ENCODE data around the gene UPK3A. TPM values are rescaled to one million over a fixed set of nuclear protein-coding genes. Genes with fewer than 3 reads are reported as not detected.
A peak's percentile ranks its signal among the peaks of the same experiment; 100 is the strongest.

UPK3A gene
- total RNA-seq, 4 donors from 2014 or later: 0.79 TPM; not detected in 3

DNA sequence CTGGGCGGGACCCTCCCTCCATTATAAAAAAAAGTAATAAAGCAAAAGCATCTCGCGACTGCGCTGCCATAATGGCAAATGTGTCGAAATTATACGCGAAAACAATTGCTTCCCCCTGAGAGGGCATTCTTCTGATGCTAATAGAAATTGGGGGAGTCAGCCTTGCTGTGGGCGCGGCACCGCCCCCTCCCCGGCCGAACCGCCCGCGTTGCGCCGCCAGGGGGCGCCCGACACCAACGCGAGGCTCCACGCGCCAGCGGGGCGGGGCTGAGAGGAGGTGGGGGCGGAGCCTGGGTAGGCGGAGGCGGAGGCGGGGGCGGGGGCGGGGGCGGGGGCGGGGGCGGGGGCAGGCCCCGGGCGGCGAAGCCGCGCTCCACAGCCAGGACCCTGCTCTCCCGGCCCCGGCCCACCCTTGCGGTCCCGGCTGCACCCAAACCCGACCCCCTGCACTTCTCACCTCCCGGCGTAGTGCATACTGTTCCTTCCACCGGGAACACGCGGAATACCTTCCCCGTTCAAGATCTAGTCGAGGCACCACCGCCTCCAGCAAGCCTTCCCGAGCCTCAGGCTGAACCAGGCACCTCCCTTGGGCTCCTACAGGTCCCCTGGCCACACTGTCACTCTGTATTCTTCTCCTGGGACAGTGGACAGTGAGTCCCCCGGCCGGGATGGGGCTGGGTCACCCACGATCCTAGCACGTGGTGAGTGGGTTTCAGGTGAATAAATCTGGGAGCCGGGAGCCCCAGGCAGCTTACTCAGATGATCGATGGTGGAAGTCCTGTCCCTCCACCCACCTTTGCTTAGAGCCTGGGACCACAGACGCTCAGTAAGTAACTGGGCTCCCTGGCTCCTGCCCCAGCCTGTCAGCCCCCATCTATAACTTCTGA is 15.5 kb upstream of the UPK3A start:
- Histone ChIP-seq H3K27me3 (peaks cover 5% of the 10 kb centered on the region), H3K9me3 (no peaks in the 10 kb centered on the region), H3K4me1 (peaks cover 22 to 52% (median 33%) of the 10 kb centered on the region in 4 donors), H3K27ac (peak overlapping the region; percentile 54 to 64 (median 60)), H3K36me3 (no peaks in the 10 kb centered on the region), H3K4me3 (peak overlapping the region; percentile 32 to 74 (median 42))
- intact Hi-C loops (cut with DNase I; ENCODE audit: low total_unique reads): loop anchor here (1.0 kb wide), 1 partner anchor 166 kb away; no protein-coding TSS in a partner anchor
- DNase-seq: peak; percentile 91
- in situ Hi-C loops (cut with MboI; ENCODE audit: low pct_ligation_motif_present in 1 of 4, low pct_unique_long_range_greater_than_20kb in 1 of 4, low sequenced_read_pairs in 3 of 4): loop anchor here (5.0 to 25.0 kb wide), 7 partner anchors 56 to 293 kb away; no protein-coding TSS in a partner anchor
- TF ChIP-seq EP300 (IDR thresholded peaks at IDR 0.05; ENCODE audit: low read depth): no peak
- TF ChIP-seq, protein P1, sequence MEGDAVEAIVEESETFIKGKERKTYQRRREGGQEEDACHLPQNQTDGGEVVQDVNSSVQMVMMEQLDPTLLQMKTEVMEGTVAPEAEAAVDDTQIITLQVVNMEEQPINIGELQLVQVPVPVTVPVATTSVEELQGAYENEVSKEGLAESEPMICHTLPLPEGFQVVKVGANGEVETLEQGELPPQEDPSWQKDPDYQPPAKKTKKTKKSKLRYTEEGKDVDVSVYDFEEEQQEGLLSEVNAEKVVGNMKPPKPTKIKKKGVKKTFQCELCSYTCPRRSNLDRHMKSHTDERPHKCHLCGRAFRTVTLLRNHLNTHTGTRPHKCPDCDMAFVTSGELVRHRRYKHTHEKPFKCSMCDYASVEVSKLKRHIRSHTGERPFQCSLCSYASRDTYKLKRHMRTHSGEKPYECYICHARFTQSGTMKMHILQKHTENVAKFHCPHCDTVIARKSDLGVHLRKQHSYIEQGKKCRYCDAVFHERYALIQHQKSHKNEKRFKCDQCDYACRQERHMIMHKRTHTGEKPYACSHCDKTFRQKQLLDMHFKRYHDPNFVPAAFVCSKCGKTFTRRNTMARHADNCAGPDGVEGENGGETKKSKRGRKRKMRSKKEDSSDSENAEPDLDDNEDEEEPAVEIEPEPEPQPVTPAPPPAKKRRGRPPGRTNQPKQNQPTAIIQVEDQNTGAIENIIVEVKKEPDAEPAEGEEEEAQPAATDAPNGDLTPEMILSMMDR (IDR thresholded peaks at IDR 0.05): peak; percentile 85 to 97 (median 92)
- TF ChIP-seq POLR2A (IDR thresholded peaks at IDR 0.05): peak; percentile 48
- TF ChIP-seq POLR2AphosphoS5 (IDR thresholded peaks at IDR 0.05): peak in 2 of 3 donors; percentile 37 to 55
- 2% methylated on average over 46 of the region's 60 CpGs; no CpG with 5 or more reads in 1 of the 2 donors for WGBS, 2 donors (ENCODE audit: low coverage in 1 of 2)

DNA sequence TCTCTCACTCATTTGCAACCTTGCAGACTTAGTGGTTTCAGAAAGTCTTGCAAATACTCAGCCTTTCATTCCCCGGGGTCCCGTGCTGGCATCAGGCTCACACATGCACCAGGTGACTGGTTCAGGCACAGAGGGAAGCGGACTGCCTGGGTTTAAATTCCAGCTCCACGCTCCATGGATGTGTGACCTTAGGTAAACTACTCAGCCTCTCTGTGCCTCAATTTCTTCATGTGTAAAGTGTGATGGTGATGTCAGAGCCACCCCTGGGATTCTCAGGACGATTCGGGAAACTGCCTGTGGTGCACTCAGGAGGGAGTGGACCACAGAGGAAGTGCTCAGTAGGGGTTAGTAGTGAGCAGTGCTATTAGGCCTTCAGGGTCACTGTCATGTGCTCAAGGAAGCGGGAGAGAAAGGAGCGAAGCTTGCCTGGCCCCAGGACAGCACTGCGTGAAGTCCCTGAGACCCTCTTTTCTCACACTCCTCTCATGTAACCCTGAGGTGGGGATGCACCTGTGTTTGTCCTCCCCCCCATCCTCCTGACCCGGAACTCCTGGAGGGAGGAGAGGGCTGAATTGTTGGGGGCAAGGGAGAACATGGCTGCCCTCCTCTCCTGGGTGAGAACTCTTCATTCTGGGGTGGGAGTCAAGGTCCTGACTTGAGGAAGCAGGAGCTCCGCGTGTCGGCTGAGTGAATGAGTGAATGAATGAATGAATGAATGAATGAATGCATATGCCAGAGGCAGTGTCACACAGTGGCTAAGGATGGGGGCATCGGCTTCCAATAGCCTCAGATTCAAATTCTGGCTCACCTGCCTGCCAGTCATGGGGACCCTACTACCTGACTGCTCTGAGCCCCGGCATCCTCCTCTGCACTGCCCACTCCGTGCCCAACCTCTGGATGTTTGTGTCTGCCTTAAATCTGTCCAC is 14.4 kb upstream of the UPK3A start:
- no peaks in the 10 kb centered on the region for H3K9me3 ChIP-seq
- DNase-seq: no peak
- WGBS, 2 donors (ENCODE audit: low coverage in 1 of 2): 85 to 90% methylated on average over 2 to 16 of the region's 16 CpGs
- no peak overlapping the region for H3K4me3 ChIP-seq
- peaks cover 22 to 52% (median 33%) of the 10 kb centered on the region in 4 donors for H3K4me1 ChIP-seq
- peak overlapping the region in 1 of 4 donors; percentile 86 for H3K27ac ChIP-seq
- intact Hi-C loops (cut with DNase I; ENCODE audit: low total_unique reads): no loop called here
- no peak for TF ChIP-seq POLR2AphosphoS5 (IDR thresholded peaks at IDR 0.05)
- in situ Hi-C loops (cut with MboI; ENCODE audit: low pct_ligation_motif_present in 1 of 4, low pct_unique_long_range_greater_than_20kb in 1 of 4, low sequenced_read_pairs in 3 of 4): loop anchor here in 2 of 4 donors (25.0 kb wide), 2 partner anchors 267 to 292 kb away; no protein-coding TSS in a partner anchor
- H3K27me3 ChIP-seq: peaks cover 5% of the 10 kb centered on the region
- no peaks in the 10 kb centered on the region for H3K36me3 ChIP-seq

DNA sequence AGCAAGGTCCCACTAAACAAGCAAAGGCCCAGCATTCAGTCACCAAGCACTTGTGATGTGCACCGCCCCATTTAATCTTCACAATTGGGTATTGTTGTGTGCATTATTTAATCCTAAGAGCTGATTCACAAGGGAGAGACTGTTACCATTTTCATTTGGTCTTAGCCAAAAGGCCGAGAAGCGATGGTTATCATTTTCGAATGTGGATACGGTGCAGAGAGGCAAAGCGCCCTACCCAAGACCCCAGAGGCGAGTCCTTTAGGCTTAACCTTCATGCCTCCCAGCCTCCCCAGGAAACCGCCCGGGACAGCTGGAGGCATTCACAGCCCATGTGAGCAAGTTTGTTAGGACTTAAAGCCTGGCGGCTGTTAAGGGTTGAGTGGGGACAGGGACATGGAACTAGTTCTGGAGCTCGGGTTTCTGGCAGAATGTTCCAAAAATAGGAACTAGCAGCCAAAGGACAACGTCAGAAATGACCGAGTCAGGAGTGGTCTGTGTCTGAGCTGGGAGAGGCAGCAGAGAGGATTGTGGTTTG is 13.0 kb upstream of the UPK3A start:
- intact Hi-C loops (cut with DNase I; ENCODE audit: low total_unique reads): loop anchor here (2.0 kb wide), 1 partner anchor 273 kb away; no protein-coding TSS in a partner anchor
- H3K4me1 ChIP-seq: peaks cover 22 to 52% (median 33%) of the 10 kb centered on the region in 4 donors
- peak overlapping the region; percentile 69 to 86 (median 76) for H3K27ac ChIP-seq
- 52 to 55% methylated on average over 8 to 13 of the region's 13 CpGs for WGBS, 2 donors (ENCODE audit: low coverage in 1 of 2)
- H3K4me3 ChIP-seq: no peak overlapping the region
- in situ Hi-C loops (cut with MboI; ENCODE audit: low pct_ligation_motif_present in 1 of 4, low pct_unique_long_range_greater_than_20kb in 1 of 4, low sequenced_read_pairs in 3 of 4): loop anchor here in 2 of 4 donors (25.0 kb wide), 2 partner anchors 266 to 291 kb away; no protein-coding TSS in a partner anchor
- no peaks in the 10 kb centered on the region for H3K9me3 ChIP-seq
- H3K36me3 ChIP-seq: no peaks in the 10 kb centered on the region
- peaks cover 5% of the 10 kb centered on the region for H3K27me3 ChIP-seq
- TF ChIP-seq EP300 (IDR thresholded peaks at IDR 0.05; ENCODE audit: low read depth): no peak
- TF ChIP-seq, protein P1 (IDR thresholded peaks at IDR 0.05): no peak
- TF ChIP-seq POLR2A (IDR thresholded peaks at IDR 0.05): no peak
- peak in 1 of 3 donors; percentile 39 for TF ChIP-seq POLR2AphosphoS5 (IDR thresholded peaks at IDR 0.05)
- peak; percentile 52 for DNase-seq

DNA sequence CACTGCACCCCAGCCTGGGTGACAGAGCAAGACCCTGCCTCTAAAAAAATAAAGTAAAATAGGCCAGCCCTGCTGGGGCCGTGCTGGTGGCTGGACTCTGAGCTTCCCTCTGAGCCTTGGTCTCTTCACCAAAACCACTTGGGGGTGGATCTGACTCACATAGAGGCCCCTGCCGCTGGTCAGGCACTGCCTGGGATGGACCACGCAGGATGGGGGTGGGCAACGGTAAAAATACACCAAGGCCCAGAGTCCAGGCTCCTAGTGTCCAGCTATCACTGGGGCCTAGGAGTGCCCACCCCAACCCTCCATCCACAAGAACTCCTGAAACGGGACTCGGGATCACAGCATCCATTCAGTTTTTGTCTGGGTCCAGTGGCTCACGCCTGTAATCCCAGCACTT is 12.3 kb upstream of the UPK3A start:
- in situ Hi-C loops (cut with MboI; ENCODE audit: low pct_ligation_motif_present in 1 of 4, low pct_unique_long_range_greater_than_20kb in 1 of 4, low sequenced_read_pairs in 3 of 4): loop anchor here in 2 of 4 donors (25.0 kb wide), 2 partner anchors 265 to 290 kb away; no protein-coding TSS in a partner anchor
- H3K4me1 ChIP-seq: peaks cover 22 to 52% (median 33%) of the 10 kb centered on the region in 4 donors
- H3K27me3 ChIP-seq: peaks cover 5% of the 10 kb centered on the region
- WGBS, 2 donors (ENCODE audit: low coverage in 1 of 2): 89% methylated on average over 7 of the region's 7 CpGs; no CpG with 5 or more reads in 1 of the 2 donors
- H3K36me3 ChIP-seq: no peaks in the 10 kb centered on the region
- peak overlapping the region; percentile 69 to 86 (median 76) for H3K27ac ChIP-seq
- TF ChIP-seq POLR2A (IDR thresholded peaks at IDR 0.05): no peak
- TF ChIP-seq, protein P1 (IDR thresholded peaks at IDR 0.05): no peak
- TF ChIP-seq EP300 (IDR thresholded peaks at IDR 0.05; ENCODE audit: low read depth): no peak
- TF ChIP-seq POLR2AphosphoS5 (IDR thresholded peaks at IDR 0.05): no peak
- no peak for DNase-seq
- H3K9me3 ChIP-seq: no peaks in the 10 kb centered on the region
- H3K4me3 ChIP-seq: no peak overlapping the region
- intact Hi-C loops (cut with DNase I; ENCODE audit: low total_unique reads): loop anchor here (2.0 kb wide), 1 partner anchor 272 kb away; no protein-coding TSS in a partner anchor
